HG02588 (cell line): ENCODE results near the gene MAPK8IP1.

Source experiments
- ATAC-seq: cut with Tn5 transposase; IDR thresholded peaks from one replicate; pipeline ENCODE4 v1.9.1; 2021; ENCODE audit warnings: mild to moderate bottlenecking, moderate library complexity; ENCODE audit not compliant: unreplicated experiment

The MAPK8IP1 gene

GRCh38 chr11:45924036-45924915 lies 38.8 kb downstream of the MAPK8IP1 start:
- ATAC-seq = no peak

GRCh38 chr11:45924927-45925326 lies 39.5 kb downstream of the MAPK8IP1 start:
- no peak for ATAC-seq

- ATAC-seq = no peak
Observed at GRCh38 chr11:45925550-45925949, 40.1 kb downstream of the MAPK8IP1 start.

GRCh38 chr11:45926001-45926401 lies 40.5 kb downstream of the MAPK8IP1 start:
- no peak for ATAC-seq

GRCh38 chr11:45926536-45927331 lies 41.3 kb downstream of the MAPK8IP1 start:
- no peak for ATAC-seq

GRCh38 chr11:45927332-45927683 lies 41.9 kb downstream of the MAPK8IP1 start:
- no peak for ATAC-seq

- ATAC-seq = no peak
Observed at GRCh38 chr11:45927684-45928413, 42.4 kb downstream of the MAPK8IP1 start.

- no peak for ATAC-seq
Observed at GRCh38 chr11:45928535-45929215, 43.2 kb downstream of the MAPK8IP1 start.

- no peak for ATAC-seq
Observed at GRCh38 chr11:45929486-45930030, 44.1 kb downstream of the MAPK8IP1 start.

GRCh38 chr11:45930031-45930794 lies 44.8 kb downstream of the MAPK8IP1 start:
- ATAC-seq = peak; percentile 88

- ATAC-seq = no peak
Observed at GRCh38 chr11:45930951-45931570, 45.6 kb downstream of the MAPK8IP1 start.

- no peak for ATAC-seq
Observed at GRCh38 chr11:45931739-45932138, 46.3 kb downstream of the MAPK8IP1 start.

GRCh38 chr11:45932217-45932616 lies 46.8 kb downstream of the MAPK8IP1 start:
- ATAC-seq = no peak

- ATAC-seq = no peak
Observed at GRCh38 chr11:45933131-45933831, 47.8 kb downstream of the MAPK8IP1 start.

GRCh38 chr11:45933846-45934579 lies 48.6 kb downstream of the MAPK8IP1 start:
- ATAC-seq = no peak

GRCh38 chr11:45934580-45935318 lies 49.3 kb downstream of the MAPK8IP1 start:
- no peak for ATAC-seq

- ATAC-seq = no peak
Observed at GRCh38 chr11:45935349-45936064, 50.1 kb downstream of the MAPK8IP1 start.
